Neutrophil (primary cell): ENCODE measurements around the gene TMEM59L.

Source experiments
- H3K27ac ChIP-seq: fragments of 200-600 bp; sonication (generic); 2 replicates; pipeline ENCODE4 v1.5.1; 2016; ENCODE audit warnings: mild to moderate bottlenecking, moderate library complexity
- H3K27me3 ChIP-seq: fragments of 200-600 bp; sonication (generic); 2 replicates; pipeline ENCODE4 v1.6.0; 2016; ENCODE audit warnings: mild to moderate bottlenecking
- H3K36me3 ChIP-seq: fragments of 200-600 bp; sonication (generic); 2 replicates; pipeline ENCODE4 v1.5.1; 2017
- H3K4me1 ChIP-seq, 2 experiments: fragments of 200-600 bp in 1 of 2; sonication (generic) in 1 of 2; 1 replicate in 1 of 2; 2 replicates in 1 of 2; pipeline versions ENCODE4 v1.5.1 to v1.6.1; 2013 to 2016; ENCODE audit warnings: low read depth in 1 of 2, low read length in 1 of 2, mild to moderate bottlenecking in 1 of 2, moderate library complexity in 1 of 2; ENCODE audit not compliant: control insufficient read depth in 1 of 2, insufficient read depth in 1 of 2
- H3K4me3 ChIP-seq, 2 experiments: fragments of 200-600 bp in 1 of 2; sonication (generic) in 1 of 2; 1 replicate in 1 of 2; 2 replicates in 1 of 2; pipeline ENCODE4 v1.5.1; 2013 to 2016; ENCODE audit warnings: low read depth in 1 of 2, low read length in 1 of 2, mild to moderate bottlenecking in 1 of 2, moderate library complexity in 1 of 2
- H3K9me3 ChIP-seq: fragments of 200-600 bp; sonication (generic); 2 replicates; pipeline ENCODE4 v1.5.1; 2016
- CTCF ChIP-seq: fragments of 200-600 bp; sonication (generic); IDR thresholded peaks from 2 replicates; pipeline ENCODE4 v1.5.1; 2016; ENCODE audit warnings: antibody characterized with exemption

The TMEM59L gene

GRCh38 chr19:18657590-18658365, 45.1 kb downstream of the TMEM59L start:
- H3K4me3 ChIP-seq: no peak overlapping the region
- H3K27me3 ChIP-seq: peaks cover 8% of the 10 kb centered on the region
- TF ChIP-seq CTCF: no peak
- no peaks in the 10 kb centered on the region for H3K4me1 ChIP-seq
- H3K36me3 ChIP-seq: no peaks in the 10 kb centered on the region
- H3K9me3 ChIP-seq: no peaks in the 10 kb centered on the region
- no peak overlapping the region for H3K27ac ChIP-seq

GRCh38 chr19:18658366-18658855, 45.7 kb downstream of the TMEM59L start:
- Histone ChIP-seq H3K27ac (no peak overlapping the region), H3K36me3 (no peaks in the 10 kb centered on the region), H3K4me1 (no peaks in the 10 kb centered on the region), H3K27me3 (peaks cover 8% of the 10 kb centered on the region), H3K4me3 (no peak overlapping the region), H3K9me3 (no peaks in the 10 kb centered on the region)
- no peak for TF ChIP-seq CTCF

DNA sequence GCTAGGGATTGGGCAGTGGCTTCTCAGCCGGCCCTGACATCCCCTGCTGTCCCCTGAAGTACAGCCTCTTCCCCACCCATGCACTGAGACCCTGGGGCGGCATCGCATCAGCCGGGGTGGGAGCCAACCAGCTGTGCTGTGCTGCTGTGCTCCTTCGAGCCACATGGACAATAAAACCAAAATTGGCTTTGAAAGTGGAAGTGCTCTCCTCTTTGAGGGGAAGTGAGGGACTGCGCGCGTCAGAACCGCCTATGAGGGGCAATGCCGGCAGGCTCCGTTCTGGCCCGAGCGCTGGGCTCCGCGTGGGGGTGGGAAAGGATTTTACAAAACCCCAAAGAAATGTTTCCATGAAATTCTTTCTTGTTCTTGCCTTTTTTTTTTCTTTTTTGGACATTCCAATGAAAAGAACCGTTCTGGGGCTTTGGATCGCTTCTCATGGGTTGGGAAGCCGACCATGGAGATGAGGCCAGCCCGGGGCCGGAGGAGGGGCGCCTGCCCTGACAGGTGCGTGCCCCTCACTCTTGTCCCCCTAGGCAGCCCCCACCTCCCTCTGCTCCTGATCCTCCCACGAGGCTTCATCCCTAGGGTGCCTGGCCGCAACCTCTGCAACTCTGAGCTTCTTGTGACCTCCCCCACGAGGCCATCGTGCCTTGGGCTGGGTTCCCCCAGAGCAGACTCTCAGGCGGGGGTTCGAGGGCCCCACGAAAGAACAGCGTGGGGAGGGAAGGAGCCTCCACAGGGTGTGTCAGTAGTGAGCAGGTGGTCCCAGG, 46.8 kb downstream of the TMEM59L start:
- H3K9me3 ChIP-seq: no peaks in the 10 kb centered on the region
- H3K36me3 ChIP-seq: no peaks in the 10 kb centered on the region
- TF ChIP-seq CTCF: no peak
- H3K27ac ChIP-seq: no peak overlapping the region
- H3K4me1 ChIP-seq: no peaks in the 10 kb centered on the region
- no peak overlapping the region for H3K4me3 ChIP-seq
- peaks cover 8% of the 10 kb centered on the region for H3K27me3 ChIP-seq

DNA sequence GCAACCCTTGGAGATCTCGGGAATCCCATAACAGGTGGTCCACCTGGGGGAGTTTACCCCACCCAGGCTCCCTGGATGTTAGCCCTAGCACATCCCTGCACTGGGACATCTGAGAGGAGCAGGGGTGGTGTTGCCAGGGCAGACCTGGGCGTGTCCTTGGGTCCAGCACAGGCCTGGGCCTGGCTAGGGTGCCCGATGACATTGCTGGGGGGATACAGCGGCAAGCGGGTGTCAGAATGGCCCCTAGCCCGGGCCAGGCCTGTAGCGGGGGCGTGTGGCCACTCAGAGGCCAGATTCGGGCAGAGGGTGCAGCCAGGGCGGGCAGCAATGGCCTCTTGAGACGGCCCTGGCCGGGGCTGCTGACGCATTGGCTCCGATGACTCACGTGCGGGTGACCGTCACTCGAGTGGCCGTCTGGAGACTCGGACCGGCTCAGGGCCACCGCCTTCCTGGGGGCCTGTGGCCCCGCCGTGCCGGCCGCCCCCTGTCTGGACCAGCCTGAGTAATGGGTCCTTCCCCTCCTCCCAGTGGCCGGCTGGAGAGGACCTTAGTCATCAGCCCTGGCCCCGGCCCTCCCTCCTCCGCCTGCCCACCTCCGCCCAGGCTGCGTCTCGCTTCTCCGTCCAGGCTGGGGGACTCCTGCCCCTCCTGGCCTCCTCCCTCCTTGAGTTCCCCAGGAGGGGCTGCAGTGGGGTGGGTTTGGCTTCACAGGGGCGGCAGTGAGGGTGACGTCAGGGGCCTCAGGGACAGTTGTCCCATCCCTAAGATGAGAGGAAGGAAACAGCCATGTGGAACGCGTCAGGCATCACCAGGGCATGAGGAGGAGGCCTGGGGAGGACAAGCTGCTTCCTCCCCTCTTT, 47.6 kb downstream of the TMEM59L start:
- Histone ChIP-seq H3K36me3 (peaks cover 2% of the 10 kb centered on the region), H3K9me3 (no peaks in the 10 kb centered on the region), H3K4me3 (no peak overlapping the region), H3K27me3 (peaks cover 8% of the 10 kb centered on the region), H3K27ac (no peak overlapping the region), H3K4me1 (no peaks in the 10 kb centered on the region)
- no peak for TF ChIP-seq CTCF

DNA sequence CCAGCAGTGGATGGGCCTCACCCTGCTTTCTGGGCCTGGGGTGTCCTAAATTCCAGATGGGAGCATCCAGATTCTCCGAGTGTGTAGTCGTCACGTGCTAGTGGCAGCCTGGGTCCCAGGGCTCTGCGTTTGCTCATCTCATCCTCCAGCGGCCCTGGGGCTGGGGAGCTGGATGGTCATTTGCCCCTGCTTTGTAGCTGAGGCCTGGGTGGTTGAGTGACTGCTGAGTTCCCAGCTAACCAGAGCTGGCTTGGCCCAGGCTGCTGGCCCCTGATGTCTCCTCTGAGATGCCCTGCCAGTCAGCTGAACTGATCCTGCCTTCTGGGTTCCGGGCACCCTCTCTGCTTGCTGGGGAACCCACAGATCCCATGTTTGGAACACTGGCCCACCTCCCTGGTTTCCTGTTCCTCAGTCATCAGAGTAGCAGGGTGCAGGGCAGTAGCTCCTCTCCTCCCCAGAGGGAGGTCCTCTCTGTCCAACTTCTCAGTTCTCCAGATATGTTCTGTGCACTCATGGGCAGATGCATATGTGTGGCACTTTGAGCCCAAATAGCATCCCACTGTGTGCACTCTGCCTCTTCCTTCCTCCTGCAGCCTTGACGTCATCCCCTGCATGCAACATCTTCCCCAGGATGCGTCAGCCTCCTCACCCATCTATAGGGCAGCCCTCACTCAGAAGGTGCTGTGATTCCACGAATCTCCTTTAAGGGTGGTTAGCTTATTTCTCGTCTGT, 48.4 kb downstream of the TMEM59L start:
- H3K36me3 ChIP-seq: peaks cover 10% of the 10 kb centered on the region
- peaks cover 8% of the 10 kb centered on the region for H3K27me3 ChIP-seq
- H3K9me3 ChIP-seq: no peaks in the 10 kb centered on the region
- no peak overlapping the region for H3K27ac ChIP-seq
- H3K4me3 ChIP-seq: no peak overlapping the region
- H3K4me1 ChIP-seq: no peaks in the 10 kb centered on the region
- TF ChIP-seq CTCF: no peak
